K562 (cell line): ENCODE measurements around the gene ALDH6A1. TPM values are rescaled to one million over a fixed set of nuclear protein-coding genes. Genes with fewer than 3 reads are reported as not detected.

Experiments
- ATAC-seq: fragments of 200-7000 bp; cut with Tn5 transposase; 3 replicates; pipeline ENCODE4 v1.9.1; 2020; ENCODE audit warnings: moderate library complexity
- BruUV-seq: library from RNA; stranded (reverse); fragments of 400-500 nt; replicated peaks from 2 replicates; lab custom pipeline; 2021; lab: Mats Ljungman, UMichigan
- CTCF ChIA-PET: fragments of 300-600 bp; formaldehyde crosslinking; extraction: SDS; loops from one replicate; lab custom pipeline; 2021; ENCODE audit warnings: low intra/inter-chr PET ratio; lab: Yijun Ruan, JAX
- POLR2A ChIA-PET: fragments of 300-600, 350-650 bp; sonication (Branson Sonifier 250); formaldehyde crosslinking; extraction: SDS; loops from one replicate; lab custom pipeline; 2021; ENCODE audit warnings: antibody characterized with exemption, inconsistent platforms; lab: Yijun Ruan, JAX
- DNase-seq, 4 experiments: peaks; one replicate each; pipeline versions ENCODE4 v3.0.0 to v3.0.0-alpha.2; 2011 to 2018; ENCODE audit warnings: low spot score in 3 of 4, mixed read lengths in 3 of 4; ENCODE audit errors: extremely low read depth in 1 of 4
- FAIRE-seq: peaks from 2 replicates; lab custom pipeline; 2011; peaks lifted over from hg19 to GRCh38; lab: Jason Lieb, UNC
- H2AFZ ChIP-seq: 2 replicates; pipeline ENCODE4 v1.6.0; 2011; ENCODE audit warnings: low read depth, low read length, control low read depth, inconsistent platforms
- H3K27ac ChIP-seq: fragments of 200-600 bp; 3 replicates; pipeline ENCODE4 v1.8.0; 2011; ENCODE audit warnings: low read depth, mild to moderate bottlenecking, control low read depth, inconsistent platforms, low read length, moderate library complexity, mixed read lengths; ENCODE audit errors: extremely low read depth
- H3K27me3 ChIP-seq, 2 experiments: fragments of 300-600 bp in 1 of 2; 2 replicates in 1 of 2; 3 replicates in 1 of 2; pipeline versions ENCODE4 v1.6.0 to v1.8.0; 2011; ENCODE audit warnings: inconsistent platforms in 2 of 2, low read length in 2 of 2, mild to moderate bottlenecking in 1 of 2, mixed read lengths in 1 of 2, moderate library complexity in 1 of 2; ENCODE audit not compliant: control insufficient read depth in 2 of 2, insufficient read depth in 2 of 2
- H3K36me3 ChIP-seq: fragments of 300-600 bp; 3 replicates; pipeline ENCODE4 v1.8.0; 2011; ENCODE audit warnings: mild to moderate bottlenecking, low read length, inconsistent platforms; ENCODE audit not compliant: control insufficient read depth, insufficient read depth
- H3K4me1 ChIP-seq, 2 experiments: fragments of 200-600 bp in 1 of 2; replicated peaks in 1 of 2; 2 replicates in 1 of 2; 3 replicates in 1 of 2; pipeline versions ENCODE4 v1.5.1 to v1.8.0; 2011; ENCODE audit warnings: inconsistent platforms in 2 of 2, low read length in 2 of 2, mild to moderate bottlenecking in 1 of 2, mixed read lengths in 1 of 2, moderate library complexity in 1 of 2; ENCODE audit not compliant: control insufficient read depth in 2 of 2, insufficient read depth in 2 of 2
- H3K4me2 ChIP-seq: 2 replicates; pipeline ENCODE4 v1.6.1; 2011; ENCODE audit warnings: low read length, control low read depth, inconsistent platforms, mixed read lengths; ENCODE audit not compliant: insufficient read depth
- H3K4me3 ChIP-seq: fragments of 200-600 bp; sonication (generic), shearing (Covaris generic); 2 replicates; pipeline ENCODE4 v1.5.1; 2016; ENCODE audit warnings: control low read depth, inconsistent platforms
- H3K79me2 ChIP-seq: fragments of 200-600 bp; 3 replicates; pipeline ENCODE4 v1.8.0; 2011; ENCODE audit warnings: low read length, inconsistent platforms; ENCODE audit not compliant: control insufficient read depth, insufficient read depth
- H3K9ac ChIP-seq, 2 experiments: 2 replicates each; pipeline versions ENCODE4 v1.6.0 to v1.6.1; 2011; ENCODE audit warnings: low read depth in 2 of 2, low read length in 2 of 2, control low read depth in 1 of 2, inconsistent platforms in 1 of 2, mild to moderate bottlenecking in 1 of 2, mixed read lengths in 1 of 2; ENCODE audit not compliant: insufficient read depth in 1 of 2
- H3K9me1 ChIP-seq: one replicate; pipeline ENCODE4 v1.6.0; 2011; ENCODE audit warnings: inconsistent platforms, mild to moderate bottlenecking, low read length, moderate library complexity; ENCODE audit not compliant: control insufficient read depth, insufficient read depth
- H3K9me3 ChIP-seq: replicated peaks from 2 replicates; pipeline ENCODE4 v1.5.1; 2011; ENCODE audit warnings: low read depth, low read length, inconsistent platforms; ENCODE audit not compliant: control insufficient read depth, insufficient read depth
- H4K20me1 ChIP-seq: replicated peaks from 2 replicates; pipeline ENCODE4 v1.6.1; 2011; ENCODE audit warnings: low read length, inconsistent platforms, mixed read lengths; ENCODE audit not compliant: control insufficient read depth, insufficient read depth
- BCOR ChIP-seq: fragments of 450-650 bp; IDR thresholded peaks from 2 replicates; pipeline ENCODE4 v1.6.1; 2016
- CEBPB ChIP-seq: fragments of 450-650 bp; IDR thresholded peaks from 2 replicates; pipeline ENCODE4 v1.6.1; 2016; ENCODE audit warnings: missing genetic modification characterization, missing compliant biosample characterization
- FUS ChIP-seq: fragments of 200-400 bp; formaldehyde crosslinking; optimal IDR thresholded peaks from 2 replicates; pipeline ENCODE3; 2017; ENCODE audit warnings: low read depth, low read length
- GTF2F1 ChIP-seq: IDR thresholded peaks from 2 replicates; pipeline ENCODE4 v1.6.1; 2011; ENCODE audit warnings: low read depth, low read length, improper control_type of control experiment
- HSF4 ChIP-seq: fragments of 250-450 bp; sonication (Bioruptor Pico); IDR thresholded peaks from 2 replicates; pipeline ENCODE4 v2.1.2; 2022; ENCODE audit warnings: mild to moderate bottlenecking, moderate library complexity, borderline replicate concordance
- KAT7 ChIP-seq: sonication (generic); formaldehyde crosslinking; IDR thresholded peaks from 2 replicates; pipeline ENCODE4 v1.8.0; 2022; ENCODE audit warnings: missing genetic modification reagents, mild to moderate bottlenecking, borderline replicate concordance
- NR2F6 ChIP-seq: fragments of 450-650 bp; formaldehyde crosslinking; IDR thresholded peaks from 2 replicates; pipeline ENCODE4 v1.4.0; 2020; ENCODE audit warnings: mild to moderate bottlenecking
- NR3C1 ChIP-seq: sonication (generic); formaldehyde crosslinking; IDR thresholded peaks from 2 replicates; pipeline ENCODE4 v1.8.1; 2022; ENCODE audit warnings: missing genetic modification reagents
- PYGO2 ChIP-seq: fragments of 450-650 bp; IDR thresholded peaks from 2 replicates; pipeline ENCODE4 v1.6.1; 2016; ENCODE audit warnings: mild to moderate bottlenecking, missing genetic modification characterization, moderate library complexity, missing compliant biosample characterization
- SAP30 ChIP-seq: fragments of 200-600 bp; sonication (generic); IDR thresholded peaks from 2 replicates; pipeline ENCODE4 v1.6.1; 2012; ENCODE audit warnings: borderline replicate concordance, low read depth, mild to moderate bottlenecking, moderate library complexity, low read length, control low read depth, inconsistent platforms; ENCODE audit not compliant: insufficient read depth, poor library complexity, severe bottlenecking
- THRAP3 ChIP-seq: fragments of 450-650 bp; IDR thresholded peaks from 2 replicates; pipeline ENCODE4 v1.6.1; 2016; ENCODE audit warnings: mild to moderate bottlenecking, inconsistent platforms, borderline replicate concordance
- ZNF24 ChIP-seq: fragments of 450-650 bp; IDR thresholded peaks from 2 replicates; pipeline ENCODE4 v1.6.1; 2016
- ZNF695 ChIP-seq: fragments of 450-650 bp; formaldehyde crosslinking; IDR thresholded peaks from 2 replicates; pipeline ENCODE4 v1.4.0; 2020; ENCODE audit warnings: mild to moderate bottlenecking, moderate library complexity
- WGBS: fragments of 100-300 bp; shearing (Covaris generic); methylation state at CpG from one replicate; pipeline ENCODE4 v1.1.6; 2016; ENCODE audit warnings: low coverage, mixed read lengths; ENCODE audit not compliant: insufficient coverage; ENCODE audit errors: missing lambda C conversion rate; 5-methylcytosine and 5-hydroxymethylcytosine counted together
- in situ Hi-C: fragments of 300-500 bp; cut with MboI; formaldehyde crosslinking; loops from 4 replicates; pipeline ENCODE4 v1.15.0; 2018; ENCODE audit warnings: inconsistent platforms, mixed read lengths
- intact Hi-C: fragments of 100-400 bp; cut with micrococcal nuclease; formaldehyde crosslinking; loops from 2 replicates; pipeline ENCODE4 v1.14.2; 2022
- polyA plus RNA-seq, 8 experiments: library from polyadenylated mRNA; depleted of rRNA in 4 of 8; stranded (reverse) in 5 of 8; unstranded in 3 of 8; fragments of >200 nt; fragmentation: Nextera tagmentation in 2 of 8; fragmentation: Illumina TruSeq in 1 of 8; extraction: Ambion mirVana in 2 of 8; extraction: Trizol in 1 of 8; gene quantifications; 2 replicates each; pipeline versions ENCODE4 v1.2.1 to v1.2.3, GENCODE V29; 2011 to 2014; ENCODE audit warnings: inconsistent platforms in 1 of 8, missing spikeins in 1 of 8
- total RNA-seq, 7 experiments: library from RNA; depleted of rRNA in 6 of 7; stranded (reverse); fragments of >200 nt in 6 of 7; fragmentation: Illumina TruSeq in 2 of 7; extraction: Trizol in 2 of 7; gene quantifications; 2 replicates each; pipeline versions ENCODE4 v1.2.1 to v1.2.3, GENCODE V29; 2011 to 2021; ENCODE audit warnings: low replicate concordance in 1 of 7

ALDH6A1 gene
- total and polyA plus RNA-seq, 9 of the 15 experiments (the other 6 are each of a cell fraction or from before 2014, with no cell fraction given) = 3.1 to 11.5 (median 4.6) TPM

DNA sequence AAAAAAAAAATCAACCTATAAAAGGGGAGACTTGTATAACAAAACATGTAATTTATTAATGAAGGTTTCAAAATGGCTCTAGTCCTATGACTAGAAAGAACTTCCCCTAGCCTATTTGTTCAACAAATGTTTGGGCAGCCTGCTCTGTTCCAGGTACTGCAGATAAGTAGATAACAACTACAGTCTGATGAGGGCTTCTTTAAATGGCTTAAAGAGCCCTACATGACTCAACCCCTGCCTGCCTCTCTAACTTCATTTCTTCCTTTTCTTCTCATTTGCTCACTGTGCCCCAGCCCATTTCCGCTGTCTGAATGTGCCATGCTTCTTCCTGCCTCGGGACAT, 21.5 kb downstream of the ALDH6A1 start:
- no TSS peak for BruUV-seq
- Histone ChIP-seq H3K4me1 (peaks cover 0 to 7% of the 10 kb centered on the region in 2 experiments; a peak in 2 of 5 replicates), H4K20me1 (no peaks in the 10 kb centered on the region), H3K4me3 (no peak overlapping the region), H3K36me3 (no peaks in the 10 kb centered on the region), H3K27me3 (no peaks in the 10 kb centered on the region), H3K79me2 (no peaks in the 10 kb centered on the region), H3K9ac (no peak overlapping the region; a peak in 1 of 4 replicates), H3K9me1 (no peaks in the 10 kb centered on the region), H3K27ac (no peak overlapping the region), H3K4me2 (no peak overlapping the region), H2AFZ (no peak overlapping the region), H3K9me3 (no peaks in the 10 kb centered on the region)
- ChIA-PET POLR2A (interaction anchor here (0.6 kb wide), 1 partner anchor 1153 kb away, joined by 3 read pairs; no protein-coding TSS in a partner anchor), CTCF (no interaction called here)
- peak; percentile 63; the same call in 2 of the 3 replicates for ATAC-seq
- FAIRE-seq = no peak
- WGBS = 55% methylated on average over 2 of the region's 2 CpGs
- no peak for DNase-seq
- TF ChIP-seq ZNF24 (peak; percentile 84; the same call in 1 of the 2 replicates), HSF4 (no peak), PYGO2 (no peak), KAT7 (no peak), CEBPB (tag) (0 out of 2 replicates have a peak, but pooled peaks have one; percentile 27), NR3C1 (CRISPR knock-in tag) (no peak), NR2F6 (CRISPR knock-in tag) (no peak), THRAP3 (no peak), SAP30 (no peak), FUS (no peak), GTF2F1 (no peak), BCOR (no peak), ZNF695 (no peak)
- intact Hi-C loops (no loop called here), in situ Hi-C loops (no loop called here)
